OCI-LY1 (cell line): ENCODE results near the gene MRPL33.
"Not testable (repeated sequence)": the region's sequence is repeated elsewhere in the genome, so short reads cannot be mapped to it uniquely, and the experiment has no call there.

Experiments used
- EZH2 ChIP-seq: fragments of 200-600 bp; sonication (generic), shearing (Covaris generic); IDR thresholded peaks from 2 replicates; pipeline ENCODE4 v1.8.0; 2017; ENCODE audit warnings: borderline replicate concordance, mixed run types, mild to moderate bottlenecking, antibody characterized with exemption, low read length, moderate library complexity, mixed read lengths
- TF ChIP-seq, protein P1 (sequence below): fragments of 200-600 bp; sonication (generic), shearing (Covaris generic); IDR thresholded peaks from 2 replicates; pipeline ENCODE4 v1.5.1; 2017; ENCODE audit warnings: mild to moderate bottlenecking, antibody characterized with exemption, low read length, moderate library complexity, mixed read lengths

- TF ChIP-seq, protein P1, sequence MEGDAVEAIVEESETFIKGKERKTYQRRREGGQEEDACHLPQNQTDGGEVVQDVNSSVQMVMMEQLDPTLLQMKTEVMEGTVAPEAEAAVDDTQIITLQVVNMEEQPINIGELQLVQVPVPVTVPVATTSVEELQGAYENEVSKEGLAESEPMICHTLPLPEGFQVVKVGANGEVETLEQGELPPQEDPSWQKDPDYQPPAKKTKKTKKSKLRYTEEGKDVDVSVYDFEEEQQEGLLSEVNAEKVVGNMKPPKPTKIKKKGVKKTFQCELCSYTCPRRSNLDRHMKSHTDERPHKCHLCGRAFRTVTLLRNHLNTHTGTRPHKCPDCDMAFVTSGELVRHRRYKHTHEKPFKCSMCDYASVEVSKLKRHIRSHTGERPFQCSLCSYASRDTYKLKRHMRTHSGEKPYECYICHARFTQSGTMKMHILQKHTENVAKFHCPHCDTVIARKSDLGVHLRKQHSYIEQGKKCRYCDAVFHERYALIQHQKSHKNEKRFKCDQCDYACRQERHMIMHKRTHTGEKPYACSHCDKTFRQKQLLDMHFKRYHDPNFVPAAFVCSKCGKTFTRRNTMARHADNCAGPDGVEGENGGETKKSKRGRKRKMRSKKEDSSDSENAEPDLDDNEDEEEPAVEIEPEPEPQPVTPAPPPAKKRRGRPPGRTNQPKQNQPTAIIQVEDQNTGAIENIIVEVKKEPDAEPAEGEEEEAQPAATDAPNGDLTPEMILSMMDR, result not testable (repeated sequence)
- not testable (repeated sequence) for TF ChIP-seq EZH2
These were observed 26.0 kb upstream of the MRPL33 start for GRCh38 chr2:27745494-27745893.
